SK-N-SH (cell line): ENCODE results near the gene TRAPPC6A. TPM values are rescaled to one million over a fixed set of nuclear protein-coding genes. Genes with fewer than 3 reads are reported as not detected.

ENCODE experiments used
- CTCF ChIA-PET: fragments of 300-600, 350-600 bp; formaldehyde crosslinking; extraction: SDS; loops from one replicate; lab custom pipeline; 2021; lab: Yijun Ruan, JAX
- POLR2A ChIA-PET: fragments of 350-600 bp; sonication (Branson Sonifier 250); formaldehyde crosslinking; extraction: SDS; loops from one replicate; lab custom pipeline; 2020; ENCODE audit warnings: antibody characterized with exemption, inconsistent platforms; lab: Yijun Ruan, JAX
- DNase-seq: peaks from one replicate; pipeline ENCODE4 v3.0.0; 2012
- H2AFZ ChIP-seq: fragments of 200-600 bp; sonication (generic); 2 replicates; pipeline ENCODE4 v1.8.1; 2016; ENCODE audit warnings: antibody characterized with exemption, mild to moderate bottlenecking, low read depth
- H3F3A ChIP-seq: fragments of 200-600 bp; sonication (generic); replicated peaks from 2 replicates; pipeline ENCODE3; 2016; ENCODE audit warnings: antibody characterized with exemption, mild to moderate bottlenecking; ENCODE audit not compliant: insufficient read depth
- H3K27ac ChIP-seq, 2 experiments: fragments of 200-500 bp in 1 of 2; fragments of 200-600 bp in 1 of 2; sonication (Bioruptor generic) in 1 of 2; sonication (generic), shearing (Covaris generic) in 1 of 2; 2 replicates each; pipeline versions ENCODE4 v1.5.1 to v1.6.1; 2014 to 2016; ENCODE audit warnings: low read depth in 2 of 2, inconsistent platforms in 1 of 2, low read length in 1 of 2, mild to moderate bottlenecking in 1 of 2, mixed read lengths in 1 of 2
- H3K27me3 ChIP-seq: fragments of 200-600 bp; sonication (generic), shearing (Covaris generic); 2 replicates; pipeline ENCODE4 v1.6.1; 2016; ENCODE audit warnings: mixed run types; ENCODE audit not compliant: insufficient read depth
- H3K36me3 ChIP-seq, 2 experiments: fragments of 200-500 bp in 1 of 2; fragments of 200-600 bp in 1 of 2; sonication (Bioruptor generic) in 1 of 2; sonication (generic) in 1 of 2; replicated peaks in 1 of 2; 2 replicates each; pipeline versions ENCODE3 to v1.5.1; 2014 to 2016; ENCODE audit warnings: low read length in 1 of 2, mild to moderate bottlenecking in 1 of 2; ENCODE audit not compliant: insufficient read depth in 2 of 2, control insufficient read depth in 1 of 2
- H3K4me1 ChIP-seq, 2 experiments: fragments of 200-500 bp in 1 of 2; fragments of 200-600 bp in 1 of 2; sonication (Bioruptor generic) in 1 of 2; sonication (generic), shearing (Covaris generic) in 1 of 2; 2 replicates each; pipeline versions ENCODE4 v1.5.1 to v1.6.1; 2014 to 2016; ENCODE audit warnings: low read depth in 1 of 2, low read length in 1 of 2, mixed run types in 1 of 2; ENCODE audit not compliant: insufficient read depth in 2 of 2, control insufficient read depth in 1 of 2
- H3K4me2 ChIP-seq: fragments of 200-600 bp; sonication (generic), shearing (Covaris generic); 2 replicates; pipeline ENCODE4 v1.6.1; 2017; ENCODE audit warnings: mixed run types
- H3K4me3 ChIP-seq, 2 experiments: fragments of 200-500 bp in 1 of 2; fragments of 200-600 bp in 1 of 2; sonication (Bioruptor generic) in 1 of 2; sonication (generic), shearing (Covaris generic) in 1 of 2; 2 replicates each; pipeline versions ENCODE4 v1.5.1 to v1.8.1; 2014 to 2016; ENCODE audit warnings: low read depth in 2 of 2, inconsistent platforms in 1 of 2, low read length in 1 of 2, mild to moderate bottlenecking in 1 of 2, mixed read lengths in 1 of 2, moderate library complexity in 1 of 2
- H3K79me2 ChIP-seq: fragments of 200-600 bp; sonication (generic); 2 replicates; pipeline ENCODE4 v1.8.1; 2017; ENCODE audit warnings: mild to moderate bottlenecking; ENCODE audit not compliant: insufficient read depth
- H3K9ac ChIP-seq: fragments of 200-600 bp; sonication (generic); 2 replicates; pipeline ENCODE4 v1.6.1; 2017; ENCODE audit warnings: mixed run types
- H3K9me2 ChIP-seq: fragments of 200-600 bp; sonication (generic); 2 replicates; pipeline ENCODE4 v1.6.1; 2017; ENCODE audit warnings: mixed run types
- H3K9me3 ChIP-seq: fragments of 200-600 bp; sonication (generic); 2 replicates; pipeline ENCODE4 v1.6.1; 2017; ENCODE audit warnings: mixed run types, mild to moderate bottlenecking, moderate library complexity
- H4K20me1 ChIP-seq: fragments of 200-600 bp; sonication (generic); 2 replicates; pipeline ENCODE4 v1.6.1; 2017; ENCODE audit warnings: mild to moderate bottlenecking, mixed run types; ENCODE audit not compliant: insufficient read depth
- FOSL2 ChIP-seq: IDR thresholded peaks from 2 replicates; pipeline ENCODE4 v1.4.0; 2012; ENCODE audit warnings: low read depth, mild to moderate bottlenecking, moderate library complexity, borderline replicate concordance
- FOXJ3 ChIP-seq: sonication (generic); formaldehyde crosslinking; IDR thresholded peaks from 2 replicates; pipeline ENCODE4 v1.5.1; 2020; ENCODE audit warnings: mild to moderate bottlenecking, missing genetic modification reagents
- GABPA ChIP-seq: IDR thresholded peaks from 2 replicates; pipeline ENCODE4 v1.4.0; 2012; ENCODE audit warnings: low read depth, mild to moderate bottlenecking
- GATA2 ChIP-seq: sonication (generic); formaldehyde crosslinking; IDR thresholded peaks from 2 replicates; pipeline ENCODE4 v1.5.0; 2020; ENCODE audit warnings: mild to moderate bottlenecking, missing genetic modification reagents
- MEF2A ChIP-seq: IDR thresholded peaks from 2 replicates; pipeline ENCODE4 v1.4.0; 2012; ENCODE audit warnings: low read depth, borderline replicate concordance
- NRF1 ChIP-seq: IDR thresholded peaks from 2 replicates; pipeline ENCODE4 v1.6.1; 2012; ENCODE audit warnings: low read depth, mild to moderate bottlenecking, low read length
- SIN3A ChIP-seq: IDR thresholded peaks from 2 replicates; pipeline ENCODE4 v1.6.1; 2012; ENCODE audit warnings: low read depth, mild to moderate bottlenecking, low read length, moderate library complexity, borderline replicate concordance
- TCF12 ChIP-seq: IDR thresholded peaks from 2 replicates; pipeline ENCODE4 v1.4.0; 2012
- TEAD4 ChIP-seq: IDR thresholded peaks from 2 replicates; pipeline ENCODE4 v1.4.0; 2012; ENCODE audit warnings: mild to moderate bottlenecking, borderline replicate concordance; ENCODE audit not compliant: insufficient read depth
- WGBS: methylation state at CpG from one replicate; pipeline ENCODE4 v1.1.6; 2017; ENCODE audit warnings: low lambda C conversion rate; 5-methylcytosine and 5-hydroxymethylcytosine counted together
- polyA plus RNA-seq, 3 experiments: library from polyadenylated mRNA; depleted of rRNA; stranded (reverse); fragments of >200 nt; gene quantifications; 2 replicates each; pipeline ENCODE4 v1.2.3, GENCODE V29; 2012
- TF ChIP-seq, protein P1 (sequence below): IDR thresholded peaks from 2 replicates; pipeline ENCODE4 v1.4.0; 2012; ENCODE audit warnings: low read depth
- TF ChIP-seq, protein P2 (sequence below): fragments of 150-350 bp; IDR thresholded peaks from 2 replicates; pipeline ENCODE4 v1.6.1; 2017; ENCODE audit warnings: antibody characterized with exemption, low read length, low read depth, borderline replicate concordance

The TRAPPC6A gene
- polyA plus RNA-seq, 1 of the 3 experiments (the other 2 are of a cell fraction) = 59.0 TPM

DNA sequence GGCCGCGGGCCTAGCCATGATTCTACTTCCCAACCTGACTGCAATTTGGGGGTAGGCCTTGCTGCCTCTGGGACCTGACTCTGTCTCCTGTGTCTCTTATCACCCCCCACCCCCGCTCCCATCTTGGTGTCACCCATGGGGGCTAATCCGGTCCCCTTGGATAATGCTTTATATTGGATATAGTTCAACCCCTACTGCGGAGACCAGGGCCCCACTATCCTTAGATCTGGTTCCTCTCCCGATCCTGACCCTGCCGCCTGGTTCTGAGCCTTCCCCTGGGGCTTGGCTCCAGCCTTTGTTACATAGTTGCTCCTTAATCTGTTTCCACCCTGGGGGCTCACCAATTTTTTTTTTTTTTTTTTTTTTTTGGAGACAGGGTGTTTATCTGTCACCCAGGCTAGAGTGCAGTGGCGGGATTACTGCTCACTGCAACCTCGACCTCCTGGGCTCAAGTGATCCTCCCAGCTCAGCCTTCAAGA, 1.9 kb upstream of the TRAPPC6A start (continued):
- TF ChIP-seq, protein P1, sequence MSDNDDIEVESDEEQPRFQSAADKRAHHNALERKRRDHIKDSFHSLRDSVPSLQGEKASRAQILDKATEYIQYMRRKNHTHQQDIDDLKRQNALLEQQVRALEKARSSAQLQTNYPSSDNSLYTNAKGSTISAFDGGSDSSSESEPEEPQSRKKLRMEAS = no peak
- TF ChIP-seq TEAD4 = no peak
- TF ChIP-seq, all 33 proteins: peak for 0

DNA sequence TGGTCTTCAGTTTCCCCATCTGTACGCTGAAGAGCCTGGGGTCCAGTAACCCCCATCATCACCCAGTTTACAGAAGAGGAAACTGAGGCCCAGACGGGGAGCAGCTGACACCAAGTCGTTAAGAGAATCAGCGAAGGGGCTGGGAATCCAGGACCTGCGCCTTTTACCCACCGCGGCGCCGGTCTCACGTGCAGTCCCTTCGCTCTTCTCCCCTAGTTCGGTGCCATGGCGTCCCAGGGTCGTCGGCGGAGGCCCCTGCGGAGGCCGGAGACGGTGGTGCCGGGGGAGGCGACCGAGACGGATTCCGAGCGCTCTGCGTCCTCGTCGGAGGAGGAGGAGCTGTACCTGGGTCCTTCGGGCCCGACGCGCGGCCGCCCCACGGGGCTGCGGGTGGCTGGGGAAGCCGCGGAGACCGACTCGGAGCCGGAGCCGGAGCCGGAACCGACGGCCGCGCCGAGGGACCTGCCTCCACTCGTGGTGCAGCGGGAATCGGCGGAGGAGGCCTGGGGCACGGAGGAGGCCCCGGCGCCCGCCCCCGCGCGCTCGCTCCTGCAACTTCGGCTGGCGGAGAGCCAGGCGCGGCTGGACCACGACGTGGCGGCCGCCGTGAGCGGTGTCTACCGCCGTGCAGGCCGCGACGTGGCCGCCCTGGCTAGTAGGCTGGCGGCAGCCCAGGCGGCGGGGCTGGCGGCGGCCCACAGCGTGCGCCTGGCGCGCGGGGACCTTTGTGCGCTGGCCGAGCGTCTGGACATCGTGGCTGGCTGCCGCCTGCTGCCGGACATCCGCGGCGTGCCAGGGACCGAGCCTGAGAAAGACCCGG, 1.2 kb upstream of the TRAPPC6A start:
- Histone ChIP-seq H2AFZ (peak overlapping the region; percentile 79), H3K4me2 (peak overlapping the region; percentile 99), H3K79me2 (peaks cover 29% of the 10 kb centered on the region), H3K27me3 (no peaks in the 10 kb centered on the region), H3K4me3 (peak overlapping the region; percentile 81 to 96), H3F3A (peaks cover 9% of the 10 kb centered on the region), H3K9me3 (no peaks in the 10 kb centered on the region), H3K4me1 (peaks cover 0 to 13% of the 10 kb centered on the region in 2 experiments; a peak in 1 of 4 replicates), H3K9ac (peak overlapping the region; percentile 59), H4K20me1 (no peaks in the 10 kb centered on the region), H3K27ac (peak overlapping the region; percentile 53 to 74), H3K9me2 (no peaks in the 10 kb centered on the region), H3K36me3 (peaks cover 0 to 5% of the 10 kb centered on the region in 2 experiments)
- POLR2A ChIA-PET = interaction anchor here (1.8 kb wide), 1 partner anchor 87 kb away, joined by 7 read pairs; the partner anchor contains the start of gene PPP1R37
- WGBS = 20% methylated on average over 5 of the region's 97 CpGs
- peak; percentile 66 for DNase-seq
- CTCF ChIA-PET = interaction anchor here (0.8 to 1.7 kb wide), 7 partner anchors 30 to 306 kb away, joined by 3 to 6 read pairs (median 4); partner anchors contain the start of gene EXOC3L2
- no peak for TF ChIP-seq TEAD4
- TF ChIP-seq GABPA = no peak
- TF ChIP-seq GATA2 (CRISPR knock-in tag) = no peak
- no peak for TF ChIP-seq FOSL2
- no peak for TF ChIP-seq MEF2A
- TF ChIP-seq NRF1 = no peak
- TF ChIP-seq FOXJ3 (CRISPR knock-in tag) = no peak
- TF ChIP-seq, protein P2, sequence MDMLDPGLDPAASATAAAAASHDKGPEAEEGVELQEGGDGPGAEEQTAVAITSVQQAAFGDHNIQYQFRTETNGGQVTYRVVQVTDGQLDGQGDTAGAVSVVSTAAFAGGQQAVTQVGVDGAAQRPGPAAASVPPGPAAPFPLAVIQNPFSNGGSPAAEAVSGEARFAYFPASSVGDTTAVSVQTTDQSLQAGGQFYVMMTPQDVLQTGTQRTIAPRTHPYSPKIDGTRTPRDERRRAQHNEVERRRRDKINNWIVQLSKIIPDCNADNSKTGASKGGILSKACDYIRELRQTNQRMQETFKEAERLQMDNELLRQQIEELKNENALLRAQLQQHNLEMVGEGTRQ = no peak
- no peak for TF ChIP-seq TCF12
- no peak for TF ChIP-seq SIN3A
